HG03354 (cell line): ENCODE results near the gene TNFSF13.
"Not testable (repeated sequence)": the region's sequence is repeated elsewhere in the genome, so short reads cannot be mapped to it uniquely, and the experiment has no call there.

Experiments used
- ATAC-seq: cut with Tn5 transposase; IDR thresholded peaks from one replicate; pipeline ENCODE4 v1.9.1; 2021; ENCODE audit warnings: mild to moderate bottlenecking; ENCODE audit not compliant: unreplicated experiment, poor library complexity, severe bottlenecking

The TNFSF13 gene

DNA sequence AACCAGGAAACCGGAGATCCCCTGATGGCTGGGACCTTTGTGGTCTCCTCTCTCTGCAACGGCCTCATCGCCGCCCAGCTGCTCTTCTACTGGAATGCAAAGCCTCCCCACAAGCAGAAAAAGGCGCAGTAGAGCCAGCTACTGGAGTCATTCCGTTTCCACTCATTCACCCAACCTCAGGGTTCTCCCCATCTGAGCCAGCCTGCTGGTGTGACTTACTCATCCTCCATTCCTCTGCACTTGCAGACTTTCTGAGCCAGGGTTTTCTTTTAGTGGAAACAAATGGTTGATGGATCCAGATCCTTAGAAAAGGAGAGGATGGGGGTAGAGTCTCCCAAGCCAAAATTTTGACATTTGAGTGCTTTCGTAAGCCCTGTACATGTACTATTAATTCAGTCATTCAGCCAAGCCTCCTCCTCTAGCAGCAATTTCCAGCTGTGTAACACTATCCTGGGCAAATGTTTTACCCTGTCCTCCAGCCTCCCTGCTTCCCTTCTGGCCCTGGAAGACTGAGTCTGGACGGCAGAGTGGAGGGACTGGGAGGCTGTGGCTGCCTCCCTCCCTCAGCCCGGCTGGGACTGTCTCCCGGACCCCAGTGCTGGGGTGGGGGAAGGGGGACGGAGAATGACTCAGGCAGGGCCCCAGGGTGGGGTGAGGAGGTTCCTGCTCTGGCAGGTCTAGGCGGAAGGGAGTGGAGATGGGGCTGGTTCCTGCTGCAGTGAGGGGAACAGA, 29.0 kb downstream of the TNFSF13 start:
- no peak for ATAC-seq

DNA sequence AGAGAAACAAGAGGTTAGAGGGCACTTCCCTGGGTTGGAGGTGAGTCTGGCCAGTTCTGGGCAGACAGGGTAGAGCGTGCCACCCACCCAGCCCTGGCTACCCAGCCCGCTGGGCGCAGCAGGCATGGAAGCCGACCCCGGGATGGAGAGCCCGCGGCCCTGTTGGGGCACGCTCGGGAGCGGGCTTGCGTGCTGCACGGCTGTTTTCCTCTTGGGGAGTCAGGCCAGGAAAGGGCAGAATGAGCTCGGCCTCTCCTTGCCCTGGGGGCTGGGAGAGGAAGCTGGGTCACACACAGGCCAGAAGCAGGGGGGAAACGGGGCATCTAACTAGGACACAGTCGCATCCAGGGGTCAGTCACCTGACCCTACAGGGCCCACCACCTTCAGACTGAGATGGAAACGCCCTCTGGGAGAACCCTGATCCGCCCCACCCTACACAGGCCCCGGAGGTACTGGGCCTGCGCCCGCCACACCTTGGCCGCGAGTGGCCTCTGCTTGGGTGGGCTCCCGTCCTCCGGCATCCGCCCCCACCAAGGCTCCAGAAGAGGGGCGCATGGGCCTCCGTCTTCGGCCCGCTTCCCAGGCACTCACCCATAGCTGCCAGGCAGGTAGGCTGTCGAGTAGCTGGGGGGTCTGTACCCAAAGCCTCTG, 30.1 kb downstream of the TNFSF13 start:
- no peak for ATAC-seq

DNA sequence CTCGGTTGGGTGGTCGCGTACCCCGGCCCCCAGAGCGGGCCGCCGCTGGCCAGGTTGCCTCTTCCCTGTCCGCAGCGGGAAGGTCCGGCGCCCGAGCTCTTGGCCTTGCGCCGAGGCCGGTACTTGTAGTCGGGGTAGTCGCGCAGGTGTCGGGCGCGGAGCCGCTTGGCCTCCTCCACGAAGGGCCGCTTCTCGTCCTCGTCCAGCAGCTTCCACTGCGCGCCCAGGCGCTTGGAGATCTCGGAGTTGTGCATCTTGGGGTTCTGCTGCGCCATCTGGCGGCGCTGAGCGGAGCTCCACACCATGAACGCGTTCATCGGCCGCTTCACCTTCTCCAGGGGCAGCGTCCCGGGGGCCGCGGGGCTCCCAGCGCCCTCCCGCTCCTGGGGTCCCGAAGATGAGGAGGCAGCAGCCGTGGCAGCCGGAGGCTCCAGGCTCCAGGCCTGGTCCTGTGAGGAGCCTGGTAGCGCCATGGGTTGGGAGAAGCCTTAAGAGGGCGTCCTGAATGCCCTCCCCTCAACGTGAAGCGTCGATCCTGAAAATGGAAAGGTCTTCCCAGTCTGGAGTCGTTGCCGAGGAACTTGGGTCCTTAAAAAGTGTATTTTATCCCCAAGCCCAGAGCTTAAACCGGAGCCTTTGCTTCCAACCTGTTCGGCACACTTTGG, 30.8 kb downstream of the TNFSF13 start:
- ATAC-seq: no peak

- no peak for ATAC-seq
These were observed 31.5 kb downstream of the TNFSF13 start, which contains the start of gene SOX15 for GRCh38 chr17:7589891-7590691. Gene SOX15 (minus strand): TSS chr17:7590094. CDS start chr17:7589676, 418 bp downstream.

- ATAC-seq: no peak
These were observed 32.2 kb downstream of the TNFSF13 start for GRCh38 chr17:7590743-7591142.

GRCh38 chr17:7591596-7591995, 33.0 kb downstream of the TNFSF13 start:
- ATAC-seq: no peak

- no peak for ATAC-seq
These were observed 34.0 kb downstream of the TNFSF13 start for GRCh38 chr17:7592422-7593021.

- no peak for ATAC-seq
These were observed 34.7 kb downstream of the TNFSF13 start for GRCh38 chr17:7593296-7593695.

GRCh38 chr17:7597561-7597960, 39.0 kb downstream of the TNFSF13 start:
- not testable (repeated sequence) for ATAC-seq

- no peak for ATAC-seq
These were observed 47.7 kb downstream of the TNFSF13 start for GRCh38 chr17:7606280-7606679.

GRCh38 chr17:7610641-7611040, 52.1 kb downstream of the TNFSF13 start:
- no peak for ATAC-seq
